GM18867 (cell line): ENCODE measurements around the gene PPP6R3.

Experiments
- ATAC-seq: cut with Tn5 transposase; IDR thresholded peaks from one replicate; pipeline ENCODE4 v1.9.1; 2021; ENCODE audit warnings: mild to moderate bottlenecking, moderate library complexity; ENCODE audit not compliant: unreplicated experiment

Gene PPP6R3

DNA sequence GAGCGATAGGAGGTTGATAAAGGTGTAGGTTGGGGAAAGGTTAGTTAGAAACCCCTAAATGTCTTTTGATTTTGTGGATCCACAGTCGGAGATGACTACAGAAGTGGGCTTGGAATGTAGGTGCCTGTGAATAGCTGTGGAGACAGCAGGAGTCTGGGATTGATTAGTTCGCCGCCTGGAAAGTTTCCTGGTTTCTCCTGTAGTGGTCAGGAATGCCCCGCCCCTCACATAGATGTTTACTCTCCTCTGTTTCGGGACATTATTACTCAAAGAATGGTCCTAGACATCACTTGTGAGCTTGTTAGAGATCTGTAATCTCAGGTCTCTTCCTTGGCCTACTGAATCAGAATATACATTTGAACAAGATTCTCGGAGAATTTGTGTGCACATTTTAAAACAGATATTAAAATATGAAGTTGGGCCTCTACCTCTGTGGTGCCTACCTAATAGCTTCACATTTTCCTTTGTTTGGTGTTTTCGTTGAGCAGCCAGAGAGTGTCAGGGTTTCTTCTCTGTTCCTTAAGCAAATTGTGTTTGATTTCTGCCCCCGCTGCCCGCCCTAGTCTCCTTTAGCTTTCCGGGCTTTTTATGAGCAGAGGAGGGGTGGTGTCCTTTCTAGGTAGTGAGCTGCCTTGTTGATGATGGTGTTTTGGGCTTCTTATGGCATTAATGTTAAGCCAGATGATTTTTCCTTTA, 89.4 kb downstream of the PPP6R3 start:
- no peak for ATAC-seq

DNA sequence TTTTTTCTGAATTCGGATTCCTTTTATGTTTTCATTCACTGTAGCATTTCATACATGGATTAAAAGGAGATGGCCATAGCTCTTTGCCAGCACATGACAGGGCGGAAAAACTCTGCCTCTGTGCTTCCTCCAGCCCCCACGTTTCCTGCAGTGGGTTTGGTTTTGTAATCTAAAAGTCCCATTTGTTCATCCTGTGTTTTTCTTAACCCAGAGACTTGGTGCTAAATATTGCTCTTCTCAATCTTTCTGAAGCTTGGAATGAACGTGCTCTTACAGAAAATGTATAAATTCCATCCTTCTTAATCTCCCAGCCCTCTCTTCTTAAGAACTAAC, 89.9 kb downstream of the PPP6R3 start:
- no peak for ATAC-seq

DNA sequence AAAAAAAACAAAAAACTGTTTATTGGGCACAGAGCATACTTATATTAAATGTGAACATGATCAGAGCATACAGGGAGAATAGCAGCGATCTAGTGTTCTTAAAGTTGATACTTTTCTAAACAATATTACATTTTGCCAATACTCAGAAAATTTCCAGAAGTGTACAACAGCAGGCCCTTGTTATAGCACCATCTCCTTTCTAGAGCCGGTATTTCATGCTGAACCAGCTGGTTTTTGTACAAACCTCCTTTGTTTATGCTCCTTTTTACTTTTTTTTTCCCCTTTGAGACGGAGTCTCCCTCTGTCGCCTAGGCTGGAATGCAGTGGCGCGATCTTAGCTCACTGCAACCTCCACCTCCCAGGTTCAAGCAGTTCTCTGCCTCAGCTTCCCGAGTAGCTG, 90.7 kb downstream of the PPP6R3 start:
- ATAC-seq, result no peak

DNA sequence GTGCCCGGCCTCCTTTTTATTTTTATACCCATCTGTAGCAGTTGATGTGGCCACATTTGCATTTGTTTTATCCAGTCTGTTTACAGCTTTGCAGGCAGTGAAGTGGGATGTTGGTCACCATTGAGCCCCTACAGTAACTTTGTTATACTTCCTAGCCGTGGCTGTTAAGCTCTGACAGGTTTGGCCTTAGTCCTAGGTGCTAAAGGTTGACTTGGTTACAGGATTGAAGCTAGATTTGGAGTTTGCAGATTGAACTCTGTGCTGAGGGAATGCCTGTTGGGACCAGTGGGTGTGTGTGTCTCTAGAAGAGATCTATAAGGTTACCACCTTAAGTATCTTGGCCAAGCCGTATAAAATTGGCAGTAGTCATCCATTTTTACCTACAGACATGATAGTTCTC, 91.2 kb downstream of the PPP6R3 start:
- ATAC-seq, result no peak

DNA sequence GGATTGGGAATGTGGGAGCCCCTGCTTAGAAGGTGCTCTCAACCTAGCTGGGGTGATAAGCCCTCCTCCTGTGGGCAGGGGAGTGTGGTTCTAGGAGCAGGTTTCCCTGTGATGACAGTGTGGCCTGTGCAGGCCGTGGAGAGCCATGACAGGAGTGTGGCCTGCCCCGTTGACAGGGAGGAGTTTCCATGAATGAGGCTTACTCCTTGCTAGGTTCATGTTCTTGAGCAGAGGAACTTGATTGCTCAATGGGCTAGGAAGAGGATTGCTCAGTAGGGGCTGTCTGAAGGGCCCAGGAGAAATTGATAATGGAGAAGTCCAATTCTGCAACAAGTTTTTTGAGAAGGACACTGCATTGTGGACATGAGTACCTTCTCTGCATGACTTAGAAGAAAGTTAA, 92.0 kb downstream of the PPP6R3 start:
- ATAC-seq, result no peak

DNA sequence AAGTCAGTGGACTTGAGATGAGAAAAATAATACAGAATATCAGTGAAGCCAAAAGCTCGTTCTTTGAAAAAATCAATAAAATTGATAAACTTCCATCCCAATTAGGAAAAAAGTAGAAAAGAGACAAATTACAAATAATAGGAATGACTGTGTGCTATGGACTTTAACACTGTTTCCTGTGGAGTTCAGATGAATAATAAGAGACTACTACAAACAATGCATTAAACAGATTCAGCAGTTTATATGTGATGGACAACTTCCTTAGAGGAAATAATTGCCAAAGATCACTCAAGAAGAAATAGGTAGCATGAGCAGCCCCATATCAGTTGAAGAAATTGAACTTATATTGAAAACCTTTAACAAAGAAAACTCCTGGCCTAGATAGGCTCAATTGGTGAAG, 99.7 kb downstream of the PPP6R3 start:
- ATAC-seq, result no peak

DNA sequence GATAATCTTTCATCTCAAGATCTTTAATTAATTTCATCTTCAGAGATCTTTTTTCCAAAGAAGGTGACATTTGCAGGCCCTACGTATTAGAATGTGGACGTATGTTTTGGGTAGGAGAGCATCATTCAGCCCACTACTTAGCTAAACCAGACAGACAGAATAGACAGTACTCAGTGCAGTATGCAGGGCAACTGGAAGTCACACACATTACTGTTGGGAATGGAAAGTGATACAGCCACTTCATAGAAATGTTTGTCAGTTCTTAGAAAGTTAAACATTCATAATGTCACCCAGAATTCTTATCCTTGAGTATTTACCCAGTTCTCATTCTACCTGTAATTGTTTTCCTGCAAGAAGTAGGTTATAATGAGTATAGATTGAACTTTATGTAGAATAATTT, 102.9 kb downstream of the PPP6R3 start:
- ATAC-seq, result no peak

DNA sequence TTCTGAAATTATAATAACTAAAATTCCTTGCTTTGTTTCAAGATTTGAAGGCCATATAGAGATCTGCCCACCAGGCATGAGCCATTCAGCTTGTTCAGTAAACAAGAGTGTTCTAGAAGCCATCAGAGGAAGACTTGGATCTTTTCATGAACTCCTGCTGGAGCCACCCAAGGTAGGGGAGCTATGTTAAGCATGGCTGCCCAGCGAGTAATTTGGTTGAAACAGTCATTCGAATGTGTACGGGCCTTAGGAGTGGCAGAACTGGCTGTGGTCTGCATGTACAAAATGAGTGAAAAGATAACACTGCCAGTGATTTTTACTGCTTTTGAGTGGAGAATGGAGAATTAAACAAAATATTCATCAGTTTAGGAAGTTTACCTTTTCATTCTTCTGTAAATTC, 103.7 kb downstream of the PPP6R3 start:
- ATAC-seq, result no peak

DNA sequence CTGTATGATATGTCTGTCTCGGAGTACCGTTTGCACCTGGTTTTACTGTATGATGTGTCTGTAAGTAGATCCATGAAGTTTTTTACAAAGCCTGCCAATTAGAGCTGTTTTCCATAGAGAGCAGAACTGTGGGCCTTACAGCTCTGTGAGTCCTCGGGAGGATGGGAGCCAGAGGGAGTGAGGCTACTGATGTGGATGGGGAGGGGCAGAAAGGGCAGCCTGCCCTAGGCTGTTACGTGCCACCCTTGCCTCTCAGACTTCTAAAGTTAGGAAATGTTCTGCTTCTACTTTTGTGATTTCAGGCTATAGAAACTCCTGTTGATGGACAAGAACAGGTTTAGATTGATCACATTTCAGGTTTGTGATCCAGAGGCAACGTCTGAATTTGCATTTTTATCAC, 105.2 kb downstream of the PPP6R3 start:
- ATAC-seq, result no peak

DNA sequence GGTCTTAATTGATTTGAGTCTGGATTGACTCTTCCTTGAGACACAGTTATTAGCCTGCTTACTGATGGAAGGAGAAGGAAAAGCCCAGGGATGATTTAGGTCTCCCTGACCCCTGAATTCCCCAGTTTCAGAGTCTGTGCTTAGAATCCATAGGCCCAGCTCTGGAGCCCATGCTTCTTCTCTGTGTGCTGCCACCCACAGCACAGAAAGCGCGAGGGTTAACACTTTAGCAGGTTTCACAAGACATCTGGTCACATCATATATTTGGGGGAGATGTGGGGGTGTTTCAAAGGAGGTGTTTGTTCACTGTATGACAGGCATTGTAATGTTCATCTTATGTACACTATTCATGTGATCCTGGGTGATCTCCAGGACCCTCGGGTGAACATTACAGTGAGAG, 107.0 kb downstream of the PPP6R3 start:
- no peak for ATAC-seq

DNA sequence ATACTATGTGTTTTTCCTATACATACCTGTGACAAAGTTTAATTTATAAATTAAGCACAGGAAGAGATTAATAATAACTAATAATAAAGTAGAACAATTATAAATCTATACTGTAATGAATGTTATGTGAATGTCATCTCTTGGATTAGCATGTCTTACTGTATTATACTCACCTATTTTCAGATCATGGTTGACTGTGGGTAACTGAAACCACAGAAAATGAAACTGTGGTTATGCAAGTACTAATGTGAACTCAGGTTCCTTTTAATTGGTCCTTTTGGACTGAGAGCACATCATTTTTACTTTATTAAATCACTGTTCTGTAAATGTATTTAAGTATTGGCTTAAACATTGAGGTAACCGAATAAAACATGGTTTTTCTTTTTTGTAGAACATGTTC, 108.8 kb downstream of the PPP6R3 start:
- no peak for ATAC-seq

DNA sequence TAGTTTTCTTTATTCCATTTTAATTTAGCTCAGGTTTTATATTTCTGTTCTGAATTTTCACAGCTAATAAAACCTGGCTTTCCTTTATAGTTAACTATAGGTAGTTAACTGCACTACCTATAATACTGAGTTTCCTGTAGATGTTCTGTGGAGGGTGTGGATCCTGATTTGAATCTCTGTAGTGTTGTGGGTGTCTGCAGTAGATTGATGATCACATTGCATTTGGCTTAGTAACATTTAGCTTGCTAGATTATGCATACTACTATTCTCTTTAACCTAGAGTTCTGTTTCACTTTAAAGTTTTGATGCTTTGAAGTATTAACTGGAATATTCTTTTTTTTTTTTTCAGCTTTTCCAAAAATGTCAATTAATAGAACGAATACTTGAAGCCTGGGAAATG, 110.1 kb downstream of the PPP6R3 start:
- ATAC-seq, result no peak

DNA sequence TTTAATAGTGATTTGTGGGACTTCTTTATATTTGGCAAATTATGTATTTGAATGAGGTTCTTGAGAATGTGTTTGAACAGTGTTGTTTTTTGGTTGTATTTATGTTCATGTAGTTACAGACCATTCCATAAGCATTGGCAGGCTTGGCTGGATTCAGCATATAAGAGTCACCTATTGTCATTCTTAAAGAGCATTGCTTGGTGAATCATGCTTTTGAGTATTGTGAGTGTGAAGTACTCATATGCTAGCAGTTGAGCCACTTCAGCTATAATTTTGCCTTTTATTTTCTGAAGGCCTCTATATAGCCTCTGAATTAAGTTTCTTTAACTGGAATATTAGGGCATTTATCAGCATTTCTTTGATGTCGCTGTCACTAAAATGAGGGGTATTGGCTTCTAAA, 113.8 kb downstream of the PPP6R3 start:
- no peak for ATAC-seq

DNA sequence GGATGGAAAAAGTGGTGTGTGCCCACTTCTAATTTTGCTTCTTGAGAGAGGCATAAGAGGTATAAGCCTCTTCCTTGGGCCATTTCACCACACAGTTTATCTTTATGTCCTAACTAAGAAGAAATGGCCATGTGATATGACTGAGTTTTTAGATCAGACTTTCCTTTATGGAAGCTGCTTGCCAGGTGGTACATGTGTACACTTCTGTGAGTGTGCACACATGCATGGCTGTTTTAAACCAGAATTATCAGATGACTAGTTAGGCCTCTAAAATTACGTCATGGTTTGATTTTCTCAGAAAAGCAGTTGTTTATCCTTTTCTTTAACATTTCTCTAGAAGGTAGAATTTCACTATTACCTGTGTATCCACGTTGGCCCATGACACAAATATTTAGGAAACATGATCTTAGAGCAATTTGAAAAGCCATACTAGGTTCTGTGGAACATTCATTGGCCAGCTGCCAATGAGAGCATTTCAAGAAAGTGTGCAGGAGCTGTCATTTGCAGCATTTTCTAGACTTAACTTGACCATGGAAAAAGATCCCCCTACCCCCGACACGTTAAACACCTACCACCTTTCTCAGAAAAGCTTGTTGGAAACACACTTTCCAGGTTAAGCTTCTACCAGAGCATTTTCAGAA, 114.6 kb downstream of the PPP6R3 start:
- no peak for ATAC-seq

DNA sequence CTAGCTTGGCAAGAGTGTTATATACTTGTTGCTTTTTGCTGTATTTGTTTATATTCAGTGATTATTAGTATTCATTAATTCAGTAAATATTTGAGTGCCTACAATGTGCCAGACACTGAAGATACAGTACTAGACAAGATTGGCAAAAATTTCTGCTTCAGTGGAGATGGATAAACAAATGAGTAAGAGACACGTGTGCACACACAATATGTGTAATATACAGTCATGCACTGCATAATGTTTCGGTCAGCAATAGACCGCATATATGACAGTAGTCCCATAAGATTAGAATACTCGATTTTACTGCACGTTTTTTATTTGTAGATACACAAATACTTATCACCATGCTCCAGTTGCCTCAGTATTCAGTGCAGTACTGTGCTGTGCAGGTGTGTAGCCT, 118.9 kb downstream of the PPP6R3 start:
- ATAC-seq, result no peak

DNA sequence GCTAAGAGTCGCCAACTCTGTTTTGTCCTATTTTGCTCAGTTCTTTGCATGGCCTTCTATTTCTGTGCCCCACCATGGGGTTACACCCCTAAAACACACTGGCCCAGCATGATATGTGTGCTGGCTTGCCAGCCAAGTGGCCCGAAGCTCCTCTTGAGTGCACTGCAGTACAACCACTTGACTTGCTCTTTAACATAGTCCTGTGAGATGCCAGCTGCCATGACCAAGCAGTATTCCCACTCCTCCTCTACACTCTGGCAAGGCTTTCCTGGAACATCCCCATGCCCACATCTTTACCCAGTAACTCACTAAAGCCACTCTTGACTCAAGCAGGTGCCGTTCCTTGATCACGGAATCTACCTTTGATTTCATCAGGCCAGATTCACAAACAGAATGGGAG, 120.9 kb downstream of the PPP6R3 start:
- ATAC-seq, result no peak

DNA sequence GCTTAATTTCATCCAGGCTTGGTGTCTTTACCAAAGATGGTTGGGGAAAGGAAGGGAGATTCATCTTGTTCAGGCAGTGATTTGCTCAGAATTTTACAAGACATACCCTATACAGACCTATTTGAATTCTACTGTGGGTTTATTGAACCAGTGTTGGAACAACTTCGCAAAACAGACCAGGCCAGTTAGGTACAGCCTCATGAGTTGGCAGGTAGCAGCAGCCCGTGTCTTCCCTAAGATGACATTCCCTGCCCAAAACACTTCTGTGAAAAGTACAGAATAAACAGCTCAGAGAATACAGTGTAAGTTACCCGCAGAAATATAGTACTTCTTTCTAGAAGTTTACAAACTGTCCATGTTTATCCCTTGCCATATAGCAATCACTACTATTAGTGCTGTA, 121.3 kb downstream of the PPP6R3 start:
- no peak for ATAC-seq

DNA sequence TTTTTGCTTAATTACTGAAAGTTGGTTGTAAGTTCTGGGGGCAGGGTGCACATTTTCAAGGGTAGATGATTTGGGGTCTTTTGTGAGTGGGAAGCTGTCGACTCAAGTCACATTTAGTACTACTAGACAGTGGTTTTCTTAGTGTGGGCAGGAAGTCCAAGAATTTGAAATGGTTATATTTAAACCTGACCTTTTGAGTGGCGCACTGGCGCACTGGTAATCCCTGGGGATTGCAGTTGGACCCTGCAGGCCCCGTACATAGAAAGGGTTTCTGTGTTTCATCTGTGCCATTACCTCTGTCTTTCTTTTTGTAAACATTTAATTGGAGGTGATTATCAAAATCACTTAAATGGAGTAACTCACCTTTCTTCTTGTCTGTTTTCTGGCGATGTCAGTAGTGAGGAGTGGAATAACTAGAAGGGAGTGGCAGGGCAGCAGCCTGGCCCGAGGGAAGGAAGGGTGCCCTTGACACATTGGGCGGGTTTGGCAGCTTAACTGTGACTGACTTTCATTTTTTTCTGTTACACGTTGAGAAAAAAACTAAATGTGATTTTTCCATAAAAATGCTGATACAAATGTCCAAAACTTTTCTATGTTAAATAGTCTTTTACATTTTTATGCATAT, 122.0 kb downstream of the PPP6R3 start:
- no peak for ATAC-seq

DNA sequence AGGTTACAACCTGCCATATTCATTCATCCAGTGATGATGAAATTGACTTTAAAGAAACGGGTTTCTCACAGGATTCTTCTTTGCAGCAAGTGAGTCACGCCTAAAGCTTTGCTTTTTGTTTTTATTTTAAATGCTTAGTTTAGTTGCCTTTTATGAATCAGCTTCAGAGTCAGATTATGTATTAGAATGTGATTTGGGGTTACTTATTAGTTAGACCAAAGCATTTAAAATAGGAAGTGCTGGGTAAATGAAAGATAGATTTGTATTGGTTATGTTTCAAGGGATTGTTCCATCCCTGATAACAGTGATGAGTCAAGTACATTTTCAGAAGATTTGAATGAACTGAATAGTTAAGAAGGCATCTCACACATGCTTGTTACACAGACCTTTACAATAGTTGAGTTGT, 122.5 kb downstream of the PPP6R3 start:
- no peak for ATAC-seq

DNA sequence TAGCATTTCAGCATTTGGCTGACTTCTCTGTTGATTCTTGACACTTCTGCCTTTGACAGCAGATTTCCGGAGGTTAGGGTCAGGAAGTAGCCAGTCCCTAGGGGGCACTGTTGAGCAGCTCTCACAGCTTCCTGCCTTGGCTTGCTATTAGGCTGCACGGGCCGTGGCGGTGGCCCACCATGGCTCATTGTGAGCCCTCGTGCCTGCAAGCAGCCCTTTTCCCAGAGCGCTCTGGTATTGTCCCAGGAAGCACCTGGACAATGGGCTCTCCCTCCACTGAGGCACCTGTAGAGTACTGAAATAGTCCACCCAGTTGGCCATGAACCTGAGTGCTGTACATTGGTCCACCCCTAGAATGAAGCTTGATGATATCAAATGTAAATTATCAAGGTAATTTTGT, 123.5 kb downstream of the PPP6R3 start:
- ATAC-seq, result no peak

DNA sequence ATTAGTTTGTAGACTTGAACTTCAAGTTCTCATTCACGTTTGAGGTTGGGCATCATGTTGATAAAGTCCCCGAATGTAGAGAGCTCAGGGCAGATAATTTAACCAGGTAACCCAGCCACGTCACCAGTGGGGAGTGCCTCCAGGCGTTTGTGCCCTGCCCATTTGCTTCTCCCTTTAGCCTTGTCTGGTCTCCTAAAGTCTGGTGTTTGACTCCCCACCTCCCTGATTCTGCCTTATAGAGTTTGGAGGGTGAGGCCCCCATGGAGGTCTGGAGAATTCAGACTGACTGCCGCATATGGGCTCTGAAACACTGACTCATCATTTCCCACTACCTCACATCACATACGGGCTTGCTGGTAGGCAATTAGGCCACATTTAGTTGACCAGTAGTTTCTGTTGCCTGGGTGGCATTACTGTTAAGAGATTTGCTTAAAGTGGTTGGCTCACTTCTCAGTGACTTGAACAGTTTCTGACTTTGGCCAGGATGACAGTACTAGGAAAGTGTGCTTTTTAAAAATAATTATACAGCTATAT, 124.5 kb downstream of the PPP6R3 start:
- no peak for ATAC-seq

DNA sequence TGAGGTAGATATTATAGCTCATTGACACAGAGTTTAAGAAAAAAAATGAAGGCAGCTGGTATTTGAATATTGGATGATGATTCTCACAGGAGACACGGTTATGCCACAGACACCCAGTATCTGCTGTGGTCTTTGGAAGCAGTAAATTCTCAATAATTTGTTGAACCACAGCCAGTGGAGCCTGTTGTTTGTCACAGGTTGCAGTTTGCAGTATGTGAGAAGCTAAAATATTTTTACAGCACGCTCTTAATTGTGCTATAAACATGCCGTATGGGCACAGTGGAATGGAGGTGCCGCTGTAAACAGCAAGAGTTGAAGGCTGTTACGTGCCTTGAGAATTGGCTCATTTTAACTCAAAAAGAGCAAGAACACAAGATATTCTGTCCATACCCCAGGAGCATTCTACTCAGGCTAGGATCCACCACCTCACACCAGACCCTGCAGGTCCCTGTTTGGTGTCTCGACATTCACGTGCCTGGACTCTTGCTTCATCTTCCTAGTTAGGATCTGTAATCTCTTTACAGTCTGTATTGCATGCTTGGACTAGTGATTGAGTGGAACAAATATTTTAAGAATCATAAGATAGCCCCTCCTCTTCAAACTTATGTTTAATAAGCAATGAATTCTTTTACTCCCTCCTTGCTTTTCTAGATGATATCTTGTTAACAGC, 129.1 kb downstream of the PPP6R3 start:
- ATAC-seq, result no peak
